Measurements from ENCODE around the gene SMPX.

The SMPX gene

GRCh38 chrX:21658746-21659145 lies 99.2 kb downstream of the SMPX start:
- DNase-seq (ENCODE audit: low read depth in 1 of 2, low spot score in 1 of 2), result no peak

GRCh38 chrX:21658152-21658737 lies 99.7 kb downstream of the SMPX start, which contains the start of gene KLHL34:
KLHL34 (minus strand) TSS chrX:21658330; CDS start chrX:21657788, 542 bp downstream.
- DNase-seq (ENCODE audit: low read depth in 1 of 2, low spot score in 1 of 2), result no peak

GRCh38 chrX:21657318-21658151 lies 100.4 kb downstream of the SMPX start:
- no peak for DNase-seq (ENCODE audit: low read depth in 1 of 2, low spot score in 1 of 2)

GRCh38 chrX:21656587-21657317 lies 101.2 kb downstream of the SMPX start:
- DNase-seq (ENCODE audit: low read depth in 1 of 2, low spot score in 1 of 2), result no peak

Measured in activated T-helper 1 cell treated with anti-CD3 and anti-CD28 coated beads, Interleukin-2, amount 50 U/mL, for 16 hours (primary cell).